Fibroblast of lung (primary cell): ENCODE results near the gene PLSCR4. TPM values are rescaled to one million over a fixed set of nuclear protein-coding genes. Genes with fewer than 3 reads are reported as not detected.

Source experiments
- DNase-seq, 2 donors: peaks; one replicate each; pipeline versions ENCODE4 v3.0.0 to v3.0.0-alpha.2; 2010; ENCODE audit warnings: low read depth in 2 of 2
- H2AFZ ChIP-seq: 2 replicates; pipeline ENCODE4 v1.5.1; 2012; ENCODE audit warnings: low read length, control low read depth, inconsistent platforms
- H3K27ac ChIP-seq: 2 replicates; pipeline ENCODE4 v1.5.1; 2011; ENCODE audit warnings: low read length, control low read depth; ENCODE audit not compliant: insufficient read depth
- H3K27me3 ChIP-seq: 2 replicates; pipeline ENCODE4 v1.5.1; 2011; ENCODE audit warnings: mild to moderate bottlenecking, low read length; ENCODE audit not compliant: control insufficient read depth, insufficient read depth
- H3K36me3 ChIP-seq: 2 replicates; pipeline ENCODE4 v1.5.1; 2011; ENCODE audit warnings: low read length; ENCODE audit not compliant: control insufficient read depth, insufficient read depth
- H3K4me1 ChIP-seq: 2 replicates; pipeline ENCODE4 v1.5.1; 2011; ENCODE audit warnings: low read length; ENCODE audit not compliant: control insufficient read depth, insufficient read depth; ENCODE audit errors: extremely low read depth
- H3K4me2 ChIP-seq: 2 replicates; pipeline ENCODE4 v1.5.1; 2011; ENCODE audit warnings: low read length, control low read depth; ENCODE audit not compliant: insufficient read depth; ENCODE audit errors: extremely low read depth
- H3K4me3 ChIP-seq, 4 experiments: fragments of 200-600 bp in 1 of 4; sonication (generic) in 1 of 4; replicated peaks in 1 of 4; 2 replicates each; pipeline ENCODE4 v1.5.1; 2011 to 2016; ENCODE audit warnings: low read length in 4 of 4, low read depth in 3 of 4, mild to moderate bottlenecking in 3 of 4, control low read depth in 2 of 4, inconsistent platforms in 1 of 4, mixed read lengths in 1 of 4; ENCODE audit not compliant: insufficient read depth in 1 of 4; ENCODE audit errors: control extremely low read depth in 1 of 4
- H3K79me2 ChIP-seq: 2 replicates; pipeline ENCODE4 v1.5.1; 2012; ENCODE audit warnings: mild to moderate bottlenecking, low read length, inconsistent platforms; ENCODE audit not compliant: control insufficient read depth, insufficient read depth
- H3K9ac ChIP-seq: 2 replicates; pipeline ENCODE4 v1.5.1; 2011; ENCODE audit warnings: mild to moderate bottlenecking, low read length, control low read depth; ENCODE audit not compliant: insufficient read depth
- H3K9me3 ChIP-seq: 2 replicates; pipeline ENCODE4 v1.5.1; 2012; ENCODE audit warnings: low read depth, low read length; ENCODE audit not compliant: control insufficient read depth, insufficient read depth
- H4K20me1 ChIP-seq: 2 replicates; pipeline ENCODE4 v1.5.1; 2011; ENCODE audit warnings: low read length; ENCODE audit not compliant: control insufficient read depth, insufficient read depth; ENCODE audit errors: extremely low read depth
- EZH2 ChIP-seq: IDR thresholded peaks from 2 replicates; pipeline ENCODE4 v1.5.1; 2012; ENCODE audit warnings: low read length, control low read depth, mild to moderate bottlenecking; ENCODE audit errors: missing control alignments
- polyA plus RNA-seq, 2 donors: library from polyadenylated mRNA; depleted of rRNA in 1 of 2; stranded (reverse) in 1 of 2; unstranded in 1 of 2; fragments of >200 nt; gene quantifications; 2 replicates each; pipeline ENCODE4 v1.2.1, GENCODE V29; 2011 to 2012; ENCODE audit warnings: missing spikeins in 1 of 2
- total RNA-seq: library from RNA; depleted of rRNA; stranded (reverse); fragments of >200 nt; gene quantifications from 2 replicates; pipeline ENCODE4 v1.2.1, GENCODE V29; 2014
- TF ChIP-seq, protein P1 (sequence below), 2 donors: IDR thresholded peaks in 1 of 2; conservative IDR thresholded peaks in 1 of 2; 1 replicate in 1 of 2; 2 replicates in 1 of 2; pipeline ENCODE4 v1.5.1; 2011 to 2012; ENCODE audit warnings: low read length in 2 of 2, control low read depth in 1 of 2, inconsistent platforms in 1 of 2, low read depth in 1 of 2, mild to moderate bottlenecking in 1 of 2

Gene PLSCR4
- total and polyA plus RNA-seq, 2 donors (not counting 1 experiment from before 2014, with no cell fraction given) = 36.7 to 57.6 TPM

- no peak for DNase-seq
- H4K20me1 ChIP-seq = no peaks in the 10 kb centered on the region
- no peaks in the 10 kb centered on the region for H3K27me3 ChIP-seq
Observed at GRCh38 chr3:146203776-146204175, 47.1 kb downstream of the PLSCR4 start.

DNA sequence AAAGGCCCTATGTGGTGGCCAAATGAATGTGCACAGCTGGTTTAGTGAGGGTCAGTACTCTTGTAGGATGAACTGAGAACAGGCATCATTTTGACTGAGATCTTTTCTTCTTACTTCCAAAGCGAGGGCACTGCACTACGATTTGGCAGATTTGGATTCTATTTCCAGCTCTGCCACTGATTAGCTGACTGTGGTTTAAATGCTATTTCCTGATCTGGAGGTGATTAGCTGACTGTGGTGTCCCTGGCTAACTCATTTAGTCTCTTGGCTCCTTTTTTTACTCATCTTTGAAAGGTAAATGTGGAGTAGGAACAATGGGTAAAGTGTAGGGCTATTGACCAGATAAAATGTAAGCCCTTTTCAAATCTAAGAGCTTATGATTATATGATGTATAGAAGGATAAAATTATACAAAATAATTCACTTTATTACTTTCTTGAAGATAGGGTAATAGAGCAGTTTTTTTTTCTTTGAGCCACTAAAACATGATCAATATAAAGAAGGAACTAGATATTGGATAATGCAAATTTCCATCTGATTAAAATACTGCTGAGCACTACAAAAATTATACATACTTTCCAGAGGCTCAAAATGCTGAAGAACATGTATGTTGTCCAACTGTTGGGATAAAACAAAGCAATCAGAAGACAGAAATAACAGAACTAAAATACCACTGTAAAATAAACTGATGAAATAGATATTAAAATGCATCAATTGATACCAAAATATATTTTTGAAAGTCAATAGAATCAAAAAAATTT lies 50.3 kb downstream of the PLSCR4 start:
- Histone ChIP-seq H3K36me3 (no peaks in the 10 kb centered on the region), H4K20me1 (no peaks in the 10 kb centered on the region), H3K4me1 (no peaks in the 10 kb centered on the region), H3K27ac (no peak overlapping the region), H3K4me3 (no peak overlapping the region), H3K79me2 (no peaks in the 10 kb centered on the region), H3K4me2 (no peak overlapping the region), H3K27me3 (no peaks in the 10 kb centered on the region), H3K9ac (no peak overlapping the region), H3K9me3 (no peaks in the 10 kb centered on the region), H2AFZ (no peak overlapping the region)
- no peak for TF ChIP-seq EZH2
- TF ChIP-seq, protein P1, sequence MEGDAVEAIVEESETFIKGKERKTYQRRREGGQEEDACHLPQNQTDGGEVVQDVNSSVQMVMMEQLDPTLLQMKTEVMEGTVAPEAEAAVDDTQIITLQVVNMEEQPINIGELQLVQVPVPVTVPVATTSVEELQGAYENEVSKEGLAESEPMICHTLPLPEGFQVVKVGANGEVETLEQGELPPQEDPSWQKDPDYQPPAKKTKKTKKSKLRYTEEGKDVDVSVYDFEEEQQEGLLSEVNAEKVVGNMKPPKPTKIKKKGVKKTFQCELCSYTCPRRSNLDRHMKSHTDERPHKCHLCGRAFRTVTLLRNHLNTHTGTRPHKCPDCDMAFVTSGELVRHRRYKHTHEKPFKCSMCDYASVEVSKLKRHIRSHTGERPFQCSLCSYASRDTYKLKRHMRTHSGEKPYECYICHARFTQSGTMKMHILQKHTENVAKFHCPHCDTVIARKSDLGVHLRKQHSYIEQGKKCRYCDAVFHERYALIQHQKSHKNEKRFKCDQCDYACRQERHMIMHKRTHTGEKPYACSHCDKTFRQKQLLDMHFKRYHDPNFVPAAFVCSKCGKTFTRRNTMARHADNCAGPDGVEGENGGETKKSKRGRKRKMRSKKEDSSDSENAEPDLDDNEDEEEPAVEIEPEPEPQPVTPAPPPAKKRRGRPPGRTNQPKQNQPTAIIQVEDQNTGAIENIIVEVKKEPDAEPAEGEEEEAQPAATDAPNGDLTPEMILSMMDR (conservative IDR thresholded peaks at IDR 0.05 in 1 of 2, IDR thresholded peaks at IDR 0.05 in 1 of 2; ENCODE audit: low read depth in 1 of 2, low read length in 2 of 2) = no peak
- peak in 1 of 2 donors; percentile 54 for DNase-seq

More at GRCh38 chr3:146203776-146204175, 47.1 kb downstream of the PLSCR4 start:
- Histone ChIP-seq H2AFZ (no peak overlapping the region), H3K27ac (no peak overlapping the region), H3K9ac (no peak overlapping the region), H3K36me3 (no peaks in the 10 kb centered on the region), H3K9me3 (no peaks in the 10 kb centered on the region), H3K4me1 (no peaks in the 10 kb centered on the region), H3K4me2 (no peak overlapping the region), H3K79me2 (no peaks in the 10 kb centered on the region), H3K4me3 (no peak overlapping the region)
- TF ChIP-seq, protein P1 (conservative IDR thresholded peaks at IDR 0.05 in 1 of 2, IDR thresholded peaks at IDR 0.05 in 1 of 2; ENCODE audit: low read depth in 1 of 2, low read length in 2 of 2) = no peak
- no peak for TF ChIP-seq EZH2

DNA sequence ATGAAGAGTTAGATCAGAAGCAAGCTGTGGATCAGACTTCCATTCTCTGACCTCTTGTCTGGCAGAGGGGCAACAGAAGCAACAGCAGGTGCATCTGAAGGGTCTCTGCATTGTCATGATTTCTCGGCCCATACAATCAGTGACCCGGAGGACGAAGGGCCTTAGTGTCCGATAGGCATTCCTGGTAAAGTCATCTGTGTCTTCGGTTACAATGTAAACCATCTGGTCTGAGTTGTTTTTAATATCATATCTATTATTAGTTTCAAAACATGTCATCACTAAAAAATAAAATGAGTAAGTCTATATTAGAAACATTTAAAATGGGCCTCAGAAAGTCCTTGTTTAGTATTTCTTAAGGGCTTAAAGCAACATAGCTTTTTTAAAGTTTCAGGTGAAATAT lies 51.1 kb downstream of the PLSCR4 start:
- Histone ChIP-seq H3K9me3 (no peaks in the 10 kb centered on the region), H3K9ac (no peak overlapping the region), H3K4me1 (no peaks in the 10 kb centered on the region), H4K20me1 (no peaks in the 10 kb centered on the region), H3K36me3 (no peaks in the 10 kb centered on the region), H3K4me3 (no peak overlapping the region), H3K4me2 (no peak overlapping the region), H3K79me2 (no peaks in the 10 kb centered on the region), H3K27ac (no peak overlapping the region), H3K27me3 (no peaks in the 10 kb centered on the region), H2AFZ (no peak overlapping the region)
- TF ChIP-seq EZH2 = no peak
- TF ChIP-seq, protein P1 (conservative IDR thresholded peaks at IDR 0.05 in 1 of 2, IDR thresholded peaks at IDR 0.05 in 1 of 2; ENCODE audit: low read depth in 1 of 2, low read length in 2 of 2) = no peak
- no peak for DNase-seq
